ENCODE measurements around the gene SCRT2.
A peak's percentile ranks its signal among the peaks of the same experiment; 100 is the strongest.

The SCRT2 gene

DNA sequence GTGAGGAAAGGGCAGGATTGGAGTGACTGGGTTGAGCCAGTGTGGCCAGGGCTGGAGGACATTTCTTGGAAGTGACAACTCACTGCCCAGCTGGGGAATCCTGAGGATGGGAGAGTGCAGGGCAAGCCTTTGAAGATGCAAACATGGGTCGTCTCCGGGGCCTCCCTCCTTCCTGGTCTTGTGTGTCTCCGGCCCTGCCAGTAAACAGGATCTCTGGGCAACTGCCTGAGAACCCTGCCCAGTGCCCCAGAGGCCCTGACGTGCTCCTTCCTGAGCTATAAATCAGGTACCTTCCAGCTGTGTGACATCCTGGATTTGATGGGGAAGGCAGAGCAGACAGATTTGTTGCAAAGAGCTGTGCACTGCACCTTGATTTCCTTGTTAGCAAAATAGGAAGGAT lies 52.6 kb downstream of the SCRT2 start:
- DNase-seq: no peak

DNA sequence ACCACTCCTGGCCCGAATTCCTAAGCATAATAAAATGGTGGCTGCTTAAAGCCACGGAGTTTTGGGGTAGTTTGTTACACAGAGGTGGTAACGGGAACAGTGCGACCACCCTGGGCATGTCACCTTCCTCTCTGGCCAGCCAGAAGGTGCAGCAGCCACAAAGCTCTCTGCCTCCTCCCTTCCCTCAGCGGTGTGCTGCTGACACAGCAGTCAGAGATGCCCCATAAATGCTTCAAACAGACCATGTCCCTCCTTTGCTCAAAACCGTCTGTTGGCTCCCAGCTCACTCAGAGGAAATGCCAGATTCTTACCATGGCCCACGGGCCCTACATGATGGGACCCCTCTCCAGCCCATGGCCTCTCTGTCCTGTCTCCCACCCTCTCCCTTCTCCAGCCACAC lies 53.4 kb downstream of the SCRT2 start:
- DNase-seq: no peak

DNA sequence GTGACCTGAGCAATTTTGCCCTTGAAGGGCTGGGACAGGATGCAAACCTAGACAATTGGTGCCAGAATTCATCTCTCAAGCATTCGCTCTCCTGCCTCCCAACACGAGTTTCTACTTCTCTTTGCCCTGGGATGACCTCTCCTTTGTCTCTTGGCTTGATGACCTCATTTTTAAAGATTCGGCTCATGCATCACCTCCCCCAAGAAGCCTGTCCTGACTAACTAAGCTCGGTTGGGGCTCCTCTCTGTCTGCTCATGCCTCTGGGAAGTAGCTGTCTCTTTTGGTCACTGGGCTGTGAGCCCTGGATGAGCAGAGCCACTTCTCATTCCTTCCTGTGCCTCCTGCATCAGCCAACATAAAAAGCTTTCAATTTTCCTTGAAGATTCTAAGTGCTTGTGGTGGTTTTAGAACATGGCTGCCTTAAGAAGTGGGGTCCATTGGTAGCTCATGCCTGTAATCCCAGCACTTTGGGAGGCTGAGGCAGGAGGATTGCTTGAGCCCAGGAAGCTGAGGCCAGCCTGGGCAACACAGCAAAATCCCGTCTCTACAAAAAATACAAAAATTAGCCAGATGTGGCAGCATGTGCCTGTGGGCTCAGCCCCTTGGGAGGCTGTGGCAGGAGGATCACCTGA lies 54.4 kb downstream of the SCRT2 start:
- peak; percentile 32 for DNase-seq

DNA sequence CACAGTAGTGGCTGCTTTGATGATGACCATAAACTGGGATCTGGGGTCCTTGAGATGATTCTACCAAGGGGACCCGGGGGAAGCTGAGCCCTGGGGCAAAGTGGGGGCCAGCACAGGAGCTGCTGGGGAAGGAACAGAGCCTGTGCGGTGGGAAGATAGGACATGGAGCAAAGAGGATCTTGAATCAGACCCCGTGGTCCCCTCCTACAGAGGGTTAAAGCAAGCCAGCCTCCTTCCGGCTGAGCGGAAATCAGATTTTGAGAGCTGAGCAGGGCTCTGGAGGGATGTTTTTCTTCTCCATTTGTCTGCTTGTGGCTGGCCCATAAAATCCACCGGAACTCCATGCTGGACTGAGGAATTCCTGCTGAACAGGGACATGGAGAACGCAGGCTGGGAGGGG lies 55.4 kb downstream of the SCRT2 start:
- no peak for DNase-seq

DNA sequence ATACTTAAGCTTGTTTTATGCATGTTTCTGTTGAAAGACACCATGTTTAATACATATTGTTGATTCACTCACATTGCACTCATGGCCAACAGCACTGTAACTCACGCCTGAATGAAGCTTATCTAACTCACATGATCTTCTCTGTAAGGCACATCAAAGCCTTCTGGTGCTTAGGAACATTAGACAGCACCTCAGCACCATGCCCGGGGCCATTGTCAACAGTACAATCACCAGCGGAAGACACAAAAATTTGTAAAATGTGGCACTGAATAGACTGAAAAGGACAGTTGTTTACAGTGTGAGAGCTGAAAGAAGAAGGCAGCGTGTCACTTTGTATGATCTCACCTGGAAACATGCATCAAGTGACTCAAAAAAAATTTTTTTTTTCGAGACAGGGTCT lies 56.6 kb downstream of the SCRT2 start:
- DNase-seq: no peak

DNA sequence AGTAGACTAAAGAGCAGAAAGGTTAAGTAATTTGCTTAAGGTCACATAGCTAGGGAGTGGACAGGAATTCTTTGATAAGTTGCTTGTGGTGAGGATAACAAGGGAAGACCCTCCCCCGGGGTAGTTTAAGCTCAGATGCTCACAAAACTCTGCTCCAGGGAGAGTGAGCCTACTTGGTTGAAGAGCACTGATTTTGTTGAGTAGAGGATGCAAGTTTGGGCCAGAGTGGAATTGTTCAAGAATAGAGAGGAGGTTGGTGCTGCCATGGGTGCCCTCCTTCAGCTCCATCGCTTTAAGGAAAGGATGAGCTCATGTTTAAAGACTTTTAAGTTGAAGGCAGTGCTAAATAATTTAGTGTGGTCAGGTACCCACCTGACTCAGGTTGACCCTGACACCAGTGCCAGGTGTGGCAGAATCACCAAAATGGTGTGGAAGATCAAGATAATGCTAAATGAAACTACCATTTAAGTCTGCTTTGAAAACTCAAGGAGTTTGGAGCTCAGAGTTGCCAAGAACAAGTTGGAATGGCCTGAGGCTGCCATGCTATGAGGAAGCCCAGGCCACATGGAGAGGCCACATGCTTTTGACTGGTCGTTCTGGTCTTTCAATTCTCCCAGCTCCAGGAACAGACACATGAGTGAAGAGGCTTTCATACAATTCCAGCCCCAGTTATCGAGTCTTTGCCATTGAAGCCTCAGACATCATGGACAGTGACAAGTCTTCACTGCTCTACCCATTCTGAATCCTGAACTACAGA lies 57.5 kb downstream of the SCRT2 start:
- DNase-seq: no peak

DNA sequence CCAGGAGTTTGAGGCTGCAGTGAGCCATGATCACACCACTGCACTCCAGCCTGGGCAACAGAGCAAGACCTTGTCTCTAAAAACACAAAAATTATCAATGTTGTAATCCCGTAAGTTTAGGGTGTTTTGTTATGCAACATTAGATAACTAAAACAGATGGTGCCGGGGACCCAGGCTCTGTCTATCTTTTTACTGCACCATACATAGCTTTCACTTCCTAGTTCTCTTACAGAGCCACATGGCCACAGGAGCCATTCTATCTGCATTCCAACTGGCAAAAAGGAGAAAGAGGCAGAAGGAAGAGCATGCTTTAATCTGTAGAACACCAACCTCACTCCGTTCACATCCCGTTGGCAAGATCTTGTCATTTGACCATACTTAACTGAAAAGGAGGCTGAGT lies 60.1 kb downstream of the SCRT2 start:
- DNase-seq: no peak

DNA sequence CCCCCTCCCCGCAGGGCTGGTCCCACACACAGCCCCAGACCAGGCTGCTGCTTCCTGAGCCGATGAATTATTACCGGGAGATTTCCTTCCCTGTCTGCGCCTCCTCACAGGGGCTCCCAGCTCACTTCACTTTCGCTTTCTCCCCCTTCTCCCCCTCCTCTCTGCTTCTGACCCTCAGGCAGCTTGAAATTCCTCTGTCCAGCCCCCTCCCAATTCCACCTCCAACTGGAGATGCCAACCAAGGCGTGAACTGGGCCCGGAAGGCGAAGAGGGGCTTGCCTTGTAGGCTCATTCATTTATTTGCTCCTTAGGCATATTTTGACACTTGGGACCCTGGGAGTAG lies 63.8 kb downstream of the SCRT2 start:
- no peak for DNase-seq
